Common myeloid progenitor, CD34-positive (primary cell): ENCODE measurements around the gene UNKL.

Source experiments
- CTCF ChIA-PET: fragments of 350-600 bp; sonication (Branson Sonifier 250); formaldehyde crosslinking; loops from one replicate; lab custom pipeline; 2021; ENCODE audit warnings: antibody characterized with exemption; lab: Charles Lee
- POLR2A ChIA-PET: fragments of 350-600 bp; sonication (Branson Sonifier 250); formaldehyde crosslinking; loops from one replicate; lab custom pipeline; 2021; ENCODE audit warnings: antibody characterized with exemption; lab: Charles Lee
- DNase-seq, 3 donors: peaks; one replicate each; pipeline versions ENCODE4 v3.0.0 to v3.0.0-alpha.2; 2013
- H3K27ac ChIP-seq, 2 experiments: 1 replicate in 1 of 2; 2 replicates in 1 of 2; pipeline ENCODE4 v1.7.0; 2013; ENCODE audit warnings: inconsistent platforms in 2 of 2, low read length in 2 of 2, mild to moderate bottlenecking in 2 of 2, low read depth in 1 of 2, moderate library complexity in 1 of 2; ENCODE audit not compliant: severe bottlenecking in 2 of 2, insufficient read depth in 1 of 2, poor library complexity in 1 of 2
- H3K27me3 ChIP-seq, 5 experiments: replicated peaks in 2 of 5; 1 replicate in 3 of 5; 2 replicates in 2 of 5; pipeline versions ENCODE4 v1.6.1 to v1.7.0; 2013; ENCODE audit warnings: low read length in 4 of 5, mild to moderate bottlenecking in 2 of 5, moderate library complexity in 2 of 5, inconsistent platforms in 1 of 5; ENCODE audit not compliant: insufficient read depth in 5 of 5, control insufficient read depth in 4 of 5
- H3K36me3 ChIP-seq, 4 experiments: 1 replicate in 2 of 4; 2 replicates in 2 of 4; pipeline versions ENCODE4 v1.6.1 to v1.7.0; 2013; ENCODE audit warnings: low read length in 3 of 4, control low read depth in 1 of 4, mild to moderate bottlenecking in 1 of 4; ENCODE audit not compliant: control insufficient read depth in 4 of 4, insufficient read depth in 4 of 4
- H3K4me1 ChIP-seq, 4 experiments: 1 replicate in 3 of 4; 2 replicates in 1 of 4; pipeline versions ENCODE4 v1.6.1 to v1.7.1; 2013; ENCODE audit warnings: low read length in 3 of 4, mild to moderate bottlenecking in 3 of 4, control low read depth in 1 of 4, inconsistent platforms in 1 of 4, moderate library complexity in 1 of 4; ENCODE audit not compliant: control insufficient read depth in 4 of 4, insufficient read depth in 4 of 4; ENCODE audit errors: control extremely low read depth in 1 of 4
- H3K4me3 ChIP-seq, 7 experiments: 1 replicate in 4 of 7; 2 replicates in 3 of 7; pipeline versions ENCODE4 v1.5.1 to v1.7.0; 2013; ENCODE audit warnings: mild to moderate bottlenecking in 7 of 7, low read length in 6 of 7, moderate library complexity in 6 of 7, inconsistent platforms in 2 of 7, low read depth in 2 of 7, control low read depth in 1 of 7; ENCODE audit not compliant: insufficient read depth in 4 of 7, control insufficient read depth in 1 of 7; ENCODE audit errors: extremely low read depth in 1 of 7
- H3K9me3 ChIP-seq, 5 experiments: 1 replicate in 4 of 5; 2 replicates in 1 of 5; pipeline versions ENCODE4 v1.6.1 to v1.7.1; 2013; ENCODE audit warnings: low read length in 4 of 5, mild to moderate bottlenecking in 2 of 5, inconsistent platforms in 1 of 5, low read depth in 1 of 5, moderate library complexity in 1 of 5; ENCODE audit not compliant: control insufficient read depth in 4 of 5, insufficient read depth in 2 of 5; ENCODE audit errors: control extremely low read depth in 1 of 5
- WGBS: methylation state at CpG from one replicate; pipeline ENCODE4 v1.1.5; 2013; ENCODE audit not compliant: insufficient coverage; 5-methylcytosine and 5-hydroxymethylcytosine counted together

Gene UNKL

GRCh38 chr16:1333149-1333812 lies 81.2 kb downstream of the UNKL start, which contains the start of gene BAIAP3:
TSS of gene BAIAP3 (plus strand) at chr16:1333645. CDS start at chr16:1338550, 4,905 bp downstream.
- H3K9me3 ChIP-seq, result peaks cover 0 to 4% (median 2%) of the 10 kb centered on the region in 5 experiments
- POLR2A ChIA-PET, result interaction anchor here (1.6 kb wide), 1 partner anchor 9 kb away, joined by 5 read pairs; no protein-coding TSS in a partner anchor
- H3K27ac ChIP-seq, result no peak within 1 kb of the TSS
- H3K36me3 ChIP-seq, result no peaks in the 10 kb centered on the region
- 4% methylated on average over 63 of the region's 83 CpGs for WGBS
- peaks cover 0 to 59% (median 37%) of the 10 kb centered on the region in 4 experiments for H3K4me1 ChIP-seq
- H3K27me3 ChIP-seq, result peaks cover 0 to 72% (median 21%) of the 10 kb centered on the region in 5 experiments
- CTCF ChIA-PET, result interaction anchor here (0.9 to 1.6 kb wide), 2 partner anchors 9 to 17 kb away, joined by 4 to 6 read pairs; no protein-coding TSS in a partner anchor
- DNase-seq, result peak in 1 of 3 donors; percentile 38
- peak within 1 kb of the TSS in 5 of 7 experiments; percentile 17 to 70 (median 56) for H3K4me3 ChIP-seq

DNA sequence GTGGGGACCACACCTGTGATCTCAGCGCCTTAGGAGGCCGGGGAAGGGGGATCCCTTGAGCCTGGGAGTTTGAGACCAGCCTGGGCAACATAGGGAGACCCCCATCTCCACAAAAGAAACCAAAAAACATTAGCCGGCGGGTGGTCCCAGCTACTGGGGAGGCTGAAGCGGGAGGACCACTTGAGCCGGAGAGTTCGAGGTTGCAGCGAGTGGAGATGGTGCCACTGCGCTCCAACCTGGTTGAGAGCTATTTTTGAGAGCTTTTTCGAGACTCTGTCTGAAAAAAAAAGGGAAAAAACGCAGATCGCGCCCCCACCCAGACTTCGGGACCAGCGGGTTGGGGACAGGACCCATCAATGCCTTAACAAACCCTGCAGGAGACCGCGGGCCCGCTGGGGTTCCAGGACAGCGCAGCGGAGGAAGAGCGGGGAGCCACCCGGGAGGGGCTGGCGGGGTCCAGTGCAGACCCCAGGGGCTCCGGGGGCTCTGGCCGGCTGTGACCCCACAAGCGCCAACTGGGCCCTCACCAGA lies 81.8 kb downstream of the UNKL start:
- no peak for DNase-seq
- ChIA-PET CTCF (interaction anchor here (0.9 to 1.7 kb wide), 3 partner anchors 10 to 16 kb away, joined by 4 to 6 read pairs (median 5); no protein-coding TSS in a partner anchor), POLR2A (interaction anchor here (1.6 kb wide), 1 partner anchor 10 kb away, joined by 5 read pairs; no protein-coding TSS in a partner anchor)
- Histone ChIP-seq H3K27ac (no peak overlapping the region), H3K9me3 (peaks cover 0 to 4% (median 2%) of the 10 kb centered on the region in 5 experiments), H3K36me3 (no peaks in the 10 kb centered on the region), H3K27me3 (peaks cover 0 to 72% (median 21%) of the 10 kb centered on the region in 5 experiments), H3K4me1 (peaks cover 0 to 56% (median 35%) of the 10 kb centered on the region in 4 experiments), H3K4me3 (peak overlapping the region in 4 of 7 experiments; percentile 31 to 70 (median 62))
- WGBS, result 3% methylated on average over 23 of the region's 26 CpGs

DNA sequence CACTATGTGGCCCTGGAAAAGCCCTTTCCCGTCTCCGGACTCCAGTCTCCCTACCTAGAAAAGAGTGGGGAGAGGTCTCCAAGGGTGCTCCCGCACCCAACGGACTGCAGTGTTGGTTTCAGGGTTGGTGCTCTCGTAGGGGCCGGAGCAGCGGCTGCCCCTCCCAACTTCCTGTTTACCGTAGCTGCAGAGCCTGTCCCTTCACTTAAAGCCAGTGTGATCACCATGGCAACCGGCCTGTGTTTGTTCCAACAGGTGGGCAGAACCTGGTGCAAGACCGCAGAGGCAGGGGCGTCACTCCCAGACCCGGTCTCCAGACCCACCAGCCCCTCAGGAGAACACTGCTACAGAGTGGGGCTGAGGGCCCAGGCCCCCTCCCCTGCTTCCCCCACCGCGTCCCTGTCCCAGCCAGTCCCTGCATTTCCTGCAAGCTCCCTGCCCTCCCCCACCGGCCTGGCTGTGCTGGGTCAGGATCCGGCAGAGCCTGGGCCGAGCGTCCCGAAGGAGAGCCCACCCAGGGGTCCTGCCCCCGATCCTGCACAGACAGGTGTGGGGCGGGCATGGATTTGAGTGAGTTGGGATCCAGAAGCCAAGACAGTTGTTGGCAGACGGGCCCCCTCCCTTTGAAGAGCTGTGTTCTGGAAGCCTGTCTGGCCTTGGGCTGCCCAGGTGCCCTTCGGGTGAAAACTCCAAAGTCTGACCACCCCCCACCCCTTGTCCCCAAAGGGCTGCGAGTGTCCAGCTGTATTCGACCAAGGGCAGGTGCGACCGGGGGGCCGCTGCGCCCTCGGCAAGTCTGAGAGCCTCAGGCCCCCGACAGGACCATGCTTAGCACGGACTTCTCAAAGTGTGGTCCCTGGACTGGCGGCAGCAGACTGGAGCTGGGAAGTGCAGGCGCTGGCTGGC lies 82.5 kb downstream of the UNKL start:
- 2% methylated on average over 18 of the region's 34 CpGs for WGBS
- peaks cover 0 to 3% (median 0%) of the 10 kb centered on the region in 4 experiments for H3K36me3 ChIP-seq
- peaks cover 0 to 53% (median 35%) of the 10 kb centered on the region in 4 experiments for H3K4me1 ChIP-seq
- peak overlapping the region in 6 of 7 experiments; percentile 3 to 70 (median 51) for H3K4me3 ChIP-seq
- H3K9me3 ChIP-seq, result peaks cover 0 to 4% (median 2%) of the 10 kb centered on the region in 5 experiments
- H3K27ac ChIP-seq, result no peak overlapping the region
- H3K27me3 ChIP-seq, result peaks cover 0 to 70% (median 21%) of the 10 kb centered on the region in 5 experiments
- CTCF ChIA-PET, result interaction anchor here (0.7 to 1.7 kb wide), 4 partner anchors 10 to 20 kb away, joined by 3 to 6 read pairs (median 4); no protein-coding TSS in a partner anchor
- POLR2A ChIA-PET, result interaction anchor here (1.6 kb wide), 1 partner anchor 10 kb away, joined by 5 read pairs; no protein-coding TSS in a partner anchor
- DNase-seq, result peak; percentile 78 to 93 (median 91)

DNA sequence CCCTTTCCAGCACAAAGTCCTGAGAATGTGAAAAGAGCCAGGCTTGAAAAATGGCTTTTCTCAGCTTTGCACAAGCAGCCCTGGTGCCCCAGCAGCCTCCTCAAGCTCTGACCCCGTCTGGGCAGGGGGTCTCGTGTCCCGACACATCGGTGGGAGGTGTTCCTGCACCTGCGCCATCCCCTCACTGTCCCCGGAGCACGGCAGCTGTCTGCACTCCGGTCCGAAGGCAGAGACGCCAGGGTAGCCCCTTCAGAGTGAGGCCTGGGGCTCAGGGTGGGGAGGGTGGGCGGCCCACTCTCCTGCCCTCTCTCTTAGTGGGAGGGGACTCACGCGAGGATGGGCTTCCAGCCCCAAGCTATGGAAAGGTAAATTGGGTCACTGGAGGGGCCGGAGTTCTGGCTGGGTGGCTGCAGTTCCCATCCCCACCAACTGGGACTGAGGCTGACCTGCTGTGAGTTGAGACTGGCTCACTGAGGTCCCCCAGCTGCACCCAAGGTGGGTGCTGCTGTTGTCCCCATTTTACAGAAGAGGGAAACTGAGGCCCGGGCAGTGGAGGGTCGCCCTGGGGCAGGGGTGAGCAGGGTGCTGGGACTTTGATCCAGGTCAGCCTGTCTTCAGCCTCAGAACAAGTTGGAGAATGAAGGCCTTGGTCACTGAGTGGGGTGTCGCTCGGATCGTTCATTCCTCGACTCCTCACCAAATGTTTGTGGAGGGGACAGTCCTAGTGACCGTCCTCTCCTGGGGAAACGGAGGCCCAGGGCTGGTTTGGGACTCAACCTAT lies 83.4 kb downstream of the UNKL start:
- Histone ChIP-seq H3K27me3 (peaks cover 0 to 62% (median 17%) of the 10 kb centered on the region in 5 experiments), H3K27ac (no peak overlapping the region), H3K36me3 (peaks cover 0 to 3% (median 0%) of the 10 kb centered on the region in 4 experiments), H3K9me3 (peaks cover 0 to 4% (median 2%) of the 10 kb centered on the region in 5 experiments), H3K4me1 (peaks cover 0 to 50% (median 34%) of the 10 kb centered on the region in 4 experiments), H3K4me3 (peak overlapping the region in 6 of 7 experiments; percentile 3 to 70 (median 51))
- CTCF ChIA-PET, result interaction anchor here (0.7 to 1.7 kb wide), 4 partner anchors 13 to 30 kb away, joined by 3 to 5 read pairs (median 4); no protein-coding TSS in a partner anchor
- no peak for DNase-seq
- POLR2A ChIA-PET, result no interaction called here
- 74% methylated on average over 15 of the region's 22 CpGs for WGBS

GRCh38 chr16:1330260-1330914 lies 84.1 kb downstream of the UNKL start:
- peaks cover 0 to 44% (median 31%) of the 10 kb centered on the region in 4 experiments for H3K4me1 ChIP-seq
- no peak overlapping the region for H3K4me3 ChIP-seq
- H3K36me3 ChIP-seq, result peaks cover 0 to 6% (median 2%) of the 10 kb centered on the region in 4 experiments
- CTCF ChIA-PET, result interaction anchor here (0.9 to 1.3 kb wide), 3 partner anchors 14 to 30 kb away, joined by 3 to 4 read pairs (median 4); no protein-coding TSS in a partner anchor
- H3K27ac ChIP-seq, result no peak overlapping the region
- peaks cover 0 to 54% (median 17%) of the 10 kb centered on the region in 5 experiments for H3K27me3 ChIP-seq
- peaks cover 0 to 4% (median 2%) of the 10 kb centered on the region in 5 experiments for H3K9me3 ChIP-seq
- DNase-seq, result no peak
- POLR2A ChIA-PET, result no interaction called here
- WGBS, result 78% methylated on average over 16 of the region's 17 CpGs
